ENCODE measurements around the gene EHD2. TPM values are rescaled to one million over a fixed set of nuclear protein-coding genes. Genes with fewer than 3 reads are reported as not detected.
"Not testable (repeated sequence)": the region's sequence is repeated elsewhere in the genome, so short reads cannot be mapped to it uniquely, and the experiment has no call there.

Gene EHD2, protein sequence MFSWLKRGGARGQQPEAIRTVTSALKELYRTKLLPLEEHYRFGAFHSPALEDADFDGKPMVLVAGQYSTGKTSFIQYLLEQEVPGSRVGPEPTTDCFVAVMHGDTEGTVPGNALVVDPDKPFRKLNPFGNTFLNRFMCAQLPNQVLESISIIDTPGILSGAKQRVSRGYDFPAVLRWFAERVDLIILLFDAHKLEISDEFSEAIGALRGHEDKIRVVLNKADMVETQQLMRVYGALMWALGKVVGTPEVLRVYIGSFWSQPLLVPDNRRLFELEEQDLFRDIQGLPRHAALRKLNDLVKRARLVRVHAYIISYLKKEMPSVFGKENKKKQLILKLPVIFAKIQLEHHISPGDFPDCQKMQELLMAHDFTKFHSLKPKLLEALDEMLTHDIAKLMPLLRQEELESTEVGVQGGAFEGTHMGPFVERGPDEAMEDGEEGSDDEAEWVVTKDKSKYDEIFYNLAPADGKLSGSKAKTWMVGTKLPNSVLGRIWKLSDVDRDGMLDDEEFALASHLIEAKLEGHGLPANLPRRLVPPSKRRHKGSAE
- 245 and 268 TPM in 2 replicates for total RNA-seq

- no peak for DNase-seq (ENCODE audit: extremely low read depth, low read depth, low spot score)
These were observed at the start of gene EHD2 for GRCh38 chr19:47713046-47714021. EHD2 (plus strand) TSS chr19:47713422; CDS start chr19:47716613, 3,191 bp downstream.

DNA sequence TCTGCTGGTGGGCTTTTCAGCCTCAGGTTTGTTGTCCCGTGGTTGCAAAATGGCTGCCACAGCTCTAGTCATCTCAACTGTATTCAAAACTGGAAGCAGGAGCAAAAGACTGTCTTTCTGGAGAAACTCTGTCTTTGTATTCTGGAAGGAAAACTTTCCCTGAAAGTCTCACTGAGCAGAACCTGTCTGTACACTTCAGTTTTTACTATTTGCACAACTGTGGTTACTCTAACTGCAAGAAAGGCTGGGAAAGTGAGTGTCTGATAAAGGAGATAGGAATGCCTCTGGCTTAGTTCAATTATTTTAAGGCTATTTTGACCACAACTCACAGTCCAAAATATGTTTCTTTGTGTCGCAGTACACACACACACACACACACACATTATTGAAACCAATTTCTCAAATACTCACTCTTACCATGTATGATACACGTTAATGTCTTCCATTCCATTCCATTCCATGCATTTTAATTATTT, 49.7 kb upstream of the EHD2 start:
- no peak for DNase-seq (ENCODE audit: extremely low read depth, low read depth, low spot score)

DNA sequence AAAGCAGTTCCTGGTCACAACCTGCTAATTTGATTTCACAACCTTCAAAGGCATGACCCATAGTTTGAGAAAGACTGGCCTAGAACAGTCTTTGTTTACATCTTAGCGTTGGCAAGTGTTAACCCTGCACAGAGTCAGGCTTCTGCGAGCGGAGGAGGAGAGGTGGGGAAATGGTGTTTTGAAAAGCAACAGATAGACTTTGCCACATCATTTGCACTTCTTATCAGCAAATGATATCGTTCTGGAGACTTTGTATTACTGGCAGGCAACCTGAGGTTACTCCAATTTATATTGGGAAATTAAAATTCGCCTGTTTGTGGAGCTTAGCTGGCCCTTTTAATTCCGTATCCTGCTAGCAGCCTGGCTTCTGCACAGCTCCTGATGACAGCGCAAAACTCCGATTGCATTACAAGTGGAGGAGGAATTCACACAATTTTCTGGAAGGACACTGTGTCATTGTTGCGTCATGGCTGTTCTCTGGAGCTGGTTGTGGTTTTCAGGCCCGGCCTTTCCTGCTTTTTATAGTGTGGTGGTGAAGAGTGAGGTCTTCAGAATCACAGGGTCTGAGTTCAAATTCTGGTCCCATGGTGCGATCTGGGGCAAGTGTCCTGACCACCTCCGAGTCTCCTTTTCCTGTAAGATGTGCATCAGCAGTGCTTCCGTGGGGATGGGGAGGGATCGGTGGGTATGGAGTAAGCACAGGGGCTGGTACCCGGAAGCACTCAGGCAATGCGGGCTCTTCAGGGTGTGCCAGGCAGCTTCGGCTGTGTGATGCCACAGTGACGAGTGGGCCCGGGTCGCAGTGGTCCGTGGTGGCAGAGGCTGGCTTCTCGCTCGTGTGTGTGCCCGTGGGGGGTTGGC, 49.1 kb upstream of the EHD2 start:
- no peak for DNase-seq (ENCODE audit: extremely low read depth, low read depth, low spot score)

GRCh38 chr19:47668556-47668955, 44.7 kb upstream of the EHD2 start:
- not testable (repeated sequence) for DNase-seq (ENCODE audit: extremely low read depth, low read depth, low spot score)

DNA sequence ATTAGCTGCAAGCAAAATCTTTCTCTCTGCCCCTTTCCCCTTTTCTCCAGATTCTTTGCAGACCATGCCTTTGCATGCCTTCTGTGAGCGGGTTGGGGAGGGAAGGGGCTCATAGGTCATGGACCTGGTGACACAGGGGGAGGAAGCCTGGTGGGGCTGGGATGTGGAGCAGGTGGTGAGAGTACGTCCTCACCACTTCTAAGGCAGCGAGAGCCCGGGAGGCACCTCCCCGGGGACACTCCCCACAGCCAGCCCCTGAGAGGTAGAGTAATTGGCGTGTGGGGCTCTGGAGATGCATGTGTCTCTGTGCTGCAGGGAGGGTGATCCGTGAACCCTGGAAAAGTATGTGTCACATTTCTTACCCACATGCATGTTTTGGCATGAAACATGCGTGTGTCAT, 42.5 kb upstream of the EHD2 start:
- no peak for DNase-seq (ENCODE audit: extremely low read depth, low read depth, low spot score)

DNA sequence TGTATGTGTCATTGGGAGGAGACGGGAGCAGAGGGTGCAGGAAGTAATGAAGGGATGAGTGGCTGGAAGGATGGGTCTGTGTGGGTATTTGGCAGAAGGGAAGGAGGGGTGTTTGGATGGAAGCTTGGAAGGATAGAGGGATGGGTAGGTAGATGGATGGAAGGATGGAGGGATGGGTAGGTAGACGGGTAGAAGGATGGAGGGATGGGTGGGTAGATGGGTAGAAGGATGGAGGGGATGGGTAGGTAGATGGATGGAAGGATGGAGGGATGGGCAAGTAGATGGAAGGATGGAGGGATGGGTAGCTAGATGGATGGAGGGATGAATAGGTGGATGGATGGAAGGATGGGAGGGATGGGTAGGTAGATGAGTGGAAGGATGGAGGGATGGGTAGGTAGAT, 41.7 kb upstream of the EHD2 start:
- no peak for DNase-seq (ENCODE audit: extremely low read depth, low read depth, low spot score)

DNA sequence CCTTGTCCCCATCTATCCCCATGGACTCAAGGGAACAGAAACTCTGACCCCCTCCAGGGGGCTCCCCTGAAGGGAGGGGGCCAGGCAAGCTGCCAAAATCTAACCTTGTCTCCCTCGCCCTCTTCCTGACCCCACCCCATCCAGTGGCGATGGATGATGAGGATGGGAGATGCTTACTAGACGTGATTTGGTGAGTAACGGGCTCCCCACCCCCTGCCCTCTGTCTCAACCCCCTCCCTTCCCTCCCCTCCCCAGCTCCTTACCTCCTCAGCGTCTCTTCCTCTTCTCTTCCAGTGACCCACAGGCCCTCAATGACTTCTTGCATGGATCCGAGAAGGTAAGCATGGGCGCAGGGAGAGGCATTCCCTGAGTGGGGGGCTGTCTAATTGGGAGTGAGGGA, 39.8 kb upstream of the EHD2 start:
- no peak for DNase-seq (ENCODE audit: extremely low read depth, low read depth, low spot score)

DNA sequence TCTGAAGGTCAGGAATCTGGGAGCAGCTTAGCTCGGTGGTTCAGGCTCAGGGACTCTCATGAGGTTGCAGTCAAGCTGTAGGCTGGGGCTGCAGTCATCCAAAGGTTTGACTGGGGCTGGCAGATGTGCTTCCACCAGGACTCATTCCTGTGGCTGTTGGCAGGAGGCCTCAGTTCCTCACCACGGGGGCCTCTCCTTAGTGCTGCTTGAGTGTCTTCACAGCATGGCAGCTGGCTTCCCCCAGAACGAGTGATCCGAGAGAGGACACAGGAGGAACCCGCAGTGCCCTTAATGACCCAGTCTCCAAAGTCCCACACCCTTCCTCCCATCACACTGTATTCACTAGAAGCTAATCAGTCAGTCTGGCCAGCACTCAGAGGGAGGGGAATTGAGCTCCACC, 38.7 kb upstream of the EHD2 start:
- DNase-seq (ENCODE audit: extremely low read depth, low read depth, low spot score): no peak

GRCh38 chr19:47675271-47675670, 38.0 kb upstream of the EHD2 start:
- DNase-seq (ENCODE audit: extremely low read depth, low read depth, low spot score): no peak

DNA sequence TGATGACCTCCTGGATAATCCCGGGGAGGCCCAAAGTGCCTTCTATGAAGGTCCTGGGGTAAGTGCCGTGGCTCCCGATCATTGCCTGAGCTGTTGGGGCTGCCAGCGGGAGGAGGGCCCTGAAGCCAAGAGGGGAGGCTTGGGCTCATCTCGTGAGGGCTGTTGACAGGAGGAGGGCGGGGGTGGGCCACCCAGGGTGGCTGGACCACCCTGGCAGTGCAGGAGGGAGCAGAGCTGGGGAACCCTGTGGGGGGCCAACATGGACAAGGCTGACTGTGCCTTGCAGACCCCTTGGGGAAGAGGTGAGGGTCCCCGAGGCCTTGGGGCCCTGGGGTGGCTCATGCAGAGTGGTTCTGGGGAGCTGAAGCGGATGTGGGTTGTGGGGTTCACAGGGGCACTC, 37.4 kb upstream of the EHD2 start:
- no peak for DNase-seq (ENCODE audit: extremely low read depth, low read depth, low spot score)

DNA sequence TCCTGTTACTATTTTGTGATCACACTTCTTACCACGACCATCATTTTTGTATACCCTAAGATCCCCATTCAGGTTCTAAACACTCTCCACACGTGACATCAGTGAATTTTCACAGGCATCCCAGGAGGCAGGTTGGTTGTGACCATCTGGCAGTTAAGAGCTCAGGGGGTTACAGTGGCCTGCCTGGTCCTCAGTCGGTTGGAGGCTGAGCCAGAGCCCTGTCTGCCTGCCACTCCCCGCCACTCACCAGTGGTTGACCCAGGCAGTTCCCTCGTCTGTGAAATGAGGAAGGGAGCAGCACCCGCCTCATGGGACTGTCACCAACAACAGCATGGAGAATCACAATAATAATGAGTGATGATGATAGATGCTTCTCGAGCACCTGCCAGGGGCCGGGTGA, 36.4 kb upstream of the EHD2 start:
- DNase-seq (ENCODE audit: extremely low read depth, low read depth, low spot score): no peak

DNA sequence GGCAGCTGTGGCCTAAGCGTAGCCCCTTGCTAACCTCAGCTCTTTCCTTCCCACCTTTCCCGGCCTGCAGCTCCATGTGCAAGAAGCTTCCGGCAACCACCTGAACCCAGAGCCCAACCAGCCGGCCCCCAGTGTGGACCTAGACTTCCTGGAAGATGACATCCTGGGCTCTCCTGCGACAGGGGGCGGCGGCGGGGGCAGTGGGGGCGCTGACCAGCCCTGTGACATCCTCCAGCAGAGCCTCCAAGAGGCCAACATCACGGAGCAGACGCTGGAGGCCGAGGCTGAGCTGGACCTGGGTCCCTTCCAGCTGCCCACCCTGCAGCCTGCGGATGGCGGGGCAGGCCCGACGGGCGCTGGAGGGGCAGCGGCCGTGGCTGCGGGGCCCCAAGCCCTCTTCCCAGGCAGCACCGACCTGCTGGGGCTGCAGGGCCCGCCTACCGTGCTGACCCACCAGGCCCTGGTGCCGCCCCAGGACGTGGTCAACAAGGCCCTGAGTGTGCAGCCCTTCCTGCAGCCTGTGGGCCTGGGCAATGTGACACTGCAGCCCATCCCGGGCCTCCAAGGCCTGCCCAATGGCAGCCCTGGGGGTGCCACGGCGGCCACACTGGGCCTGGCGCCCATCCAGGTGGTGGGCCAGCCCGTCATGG, 33.8 kb upstream of the EHD2 start:
- DNase-seq (ENCODE audit: extremely low read depth, low read depth, low spot score): no peak

GRCh38 chr19:47679922-47680857, 33.0 kb upstream of the EHD2 start:
- DNase-seq (ENCODE audit: extremely low read depth, low read depth, low spot score): no peak

GRCh38 chr19:47680858-47681332, 32.3 kb upstream of the EHD2 start:
- DNase-seq (ENCODE audit: extremely low read depth, low read depth, low spot score): no peak

DNA sequence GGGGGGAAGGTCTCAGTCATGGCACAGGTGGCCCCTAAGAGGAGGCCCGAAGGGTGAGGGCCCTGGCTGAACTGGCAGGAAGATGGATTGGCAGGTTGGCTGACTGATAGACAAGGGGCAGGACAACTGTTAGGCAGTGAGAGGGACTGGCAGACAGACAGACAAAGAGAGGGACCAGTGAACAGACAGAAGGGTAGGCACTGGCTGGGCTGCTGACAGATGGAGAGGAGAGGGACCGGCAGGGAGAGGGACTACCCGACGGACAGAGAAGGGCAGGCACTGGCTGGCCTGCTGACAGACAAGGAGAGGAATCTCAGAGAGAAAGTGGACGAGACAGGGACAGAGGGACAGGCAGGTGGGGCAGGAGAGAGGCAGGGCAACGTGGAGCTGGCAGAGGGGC, 31.8 kb upstream of the EHD2 start:
- no peak for DNase-seq (ENCODE audit: extremely low read depth, low read depth, low spot score)

- no peak for DNase-seq (ENCODE audit: extremely low read depth, low read depth, low spot score)
These were observed 31.3 kb upstream of the EHD2 start for GRCh38 chr19:47681936-47682335.

DNA sequence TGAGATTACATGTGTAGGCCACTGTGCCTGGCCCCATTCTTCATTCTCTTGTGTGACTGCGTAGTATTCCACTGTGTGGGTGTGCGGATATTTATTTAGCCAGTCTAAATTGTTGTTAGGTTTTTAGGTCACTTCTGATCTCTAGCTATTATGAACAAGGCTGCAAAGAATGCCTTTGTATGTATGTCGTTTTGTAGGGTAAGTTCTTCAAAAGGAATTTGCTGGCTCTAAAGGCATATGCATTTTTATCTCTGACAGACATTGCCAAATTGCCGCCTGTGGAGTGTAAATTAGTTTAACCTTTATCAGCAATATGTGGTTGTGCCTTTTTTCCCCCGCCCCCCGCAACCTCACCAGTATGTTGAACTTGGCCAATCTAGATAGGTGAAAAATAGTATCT, 30.3 kb upstream of the EHD2 start:
- DNase-seq (ENCODE audit: extremely low read depth, low read depth, low spot score): no peak

DNA sequence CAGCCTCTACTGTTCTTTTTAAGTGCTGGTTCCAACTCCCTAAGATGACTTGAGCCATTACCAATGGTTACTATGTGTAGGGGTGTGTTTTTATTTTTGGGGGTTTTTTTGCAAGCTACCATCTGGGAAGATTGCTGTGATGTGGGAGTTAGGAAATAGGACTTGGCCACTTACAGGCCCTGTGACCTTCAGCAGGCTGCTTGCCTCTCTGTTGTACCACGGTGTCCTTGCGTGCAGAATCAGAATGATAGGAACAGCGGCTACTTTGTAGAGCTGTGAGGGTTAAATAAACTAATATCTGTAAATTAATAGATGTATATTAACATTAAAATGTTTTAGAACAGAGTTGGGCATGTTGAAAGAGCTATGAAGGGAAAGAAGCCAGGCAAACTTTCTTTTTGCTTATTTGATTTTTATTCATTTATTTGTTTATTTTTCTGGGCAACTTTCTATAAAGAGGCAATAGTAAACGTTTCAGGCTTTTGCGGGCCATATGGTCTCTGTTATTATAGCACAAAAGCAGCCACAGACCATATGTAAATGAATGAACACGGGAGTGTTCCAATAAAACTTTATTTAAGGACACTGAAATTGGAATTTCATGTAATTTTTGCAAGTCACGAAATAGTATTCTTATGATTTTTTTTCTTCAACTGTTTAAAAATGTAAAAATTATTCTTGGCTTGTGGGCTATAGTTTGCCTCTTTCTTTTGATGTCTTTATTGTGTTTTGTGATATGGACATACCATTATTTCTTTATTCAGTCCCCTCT, 26.4 kb upstream of the EHD2 start:
- no peak for DNase-seq (ENCODE audit: extremely low read depth, low read depth, low spot score)
